ENCODE data around the gene TFR2.

DNA sequence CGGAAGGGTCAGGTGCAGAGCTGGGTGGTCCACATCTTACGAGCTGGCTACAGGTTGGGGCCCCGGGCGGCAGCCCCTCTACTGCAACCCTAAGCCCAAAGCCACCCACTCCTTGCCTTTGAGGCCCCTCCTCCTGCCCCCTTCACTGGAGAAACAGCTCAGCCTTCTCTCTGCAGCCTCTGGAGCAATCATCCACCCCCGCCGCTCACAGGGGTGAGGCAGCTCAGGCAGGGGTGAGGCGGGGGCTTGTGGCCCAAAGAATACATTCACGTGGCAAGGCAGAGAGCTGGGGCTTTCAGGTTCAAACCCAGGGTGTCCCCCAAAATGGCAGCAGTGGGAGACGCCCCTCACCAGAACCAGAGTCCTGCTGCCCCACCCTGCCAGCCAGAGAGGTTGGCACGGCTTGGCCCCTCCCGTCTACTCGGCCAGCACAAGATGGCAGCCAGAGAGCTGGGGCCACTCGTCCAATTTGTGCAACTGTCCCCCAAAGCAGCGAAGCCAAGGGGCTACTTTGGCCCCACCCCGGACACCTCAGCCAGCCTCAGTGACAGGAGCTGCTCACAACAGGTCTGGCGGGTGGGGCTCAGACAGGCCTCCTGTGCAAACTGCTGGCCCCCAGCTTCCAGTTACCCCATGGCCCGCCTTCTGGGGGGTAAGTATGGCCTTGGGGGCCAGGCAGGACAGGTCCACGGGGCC lies 39.4 kb upstream of the TFR2 start:
- TF ChIP-seq, protein P1, sequence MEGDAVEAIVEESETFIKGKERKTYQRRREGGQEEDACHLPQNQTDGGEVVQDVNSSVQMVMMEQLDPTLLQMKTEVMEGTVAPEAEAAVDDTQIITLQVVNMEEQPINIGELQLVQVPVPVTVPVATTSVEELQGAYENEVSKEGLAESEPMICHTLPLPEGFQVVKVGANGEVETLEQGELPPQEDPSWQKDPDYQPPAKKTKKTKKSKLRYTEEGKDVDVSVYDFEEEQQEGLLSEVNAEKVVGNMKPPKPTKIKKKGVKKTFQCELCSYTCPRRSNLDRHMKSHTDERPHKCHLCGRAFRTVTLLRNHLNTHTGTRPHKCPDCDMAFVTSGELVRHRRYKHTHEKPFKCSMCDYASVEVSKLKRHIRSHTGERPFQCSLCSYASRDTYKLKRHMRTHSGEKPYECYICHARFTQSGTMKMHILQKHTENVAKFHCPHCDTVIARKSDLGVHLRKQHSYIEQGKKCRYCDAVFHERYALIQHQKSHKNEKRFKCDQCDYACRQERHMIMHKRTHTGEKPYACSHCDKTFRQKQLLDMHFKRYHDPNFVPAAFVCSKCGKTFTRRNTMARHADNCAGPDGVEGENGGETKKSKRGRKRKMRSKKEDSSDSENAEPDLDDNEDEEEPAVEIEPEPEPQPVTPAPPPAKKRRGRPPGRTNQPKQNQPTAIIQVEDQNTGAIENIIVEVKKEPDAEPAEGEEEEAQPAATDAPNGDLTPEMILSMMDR (IDR thresholded peaks at IDR 0.05), result no peak
- TF ChIP-seq POLR2A (IDR thresholded peaks at IDR 0.05), result no peak

Measured in Peyer's patch (tissue), 4 donors.